DND-41 (cell line): ENCODE measurements around the gene ZNF503.

Experiments used
- CTCF ChIP-seq: IDR thresholded peaks from 2 replicates; pipeline ENCODE4 v1.5.1; 2012; ENCODE audit warnings: borderline replicate concordance, low read length, moderate library complexity, mild to moderate bottlenecking; ENCODE audit not compliant: poor library complexity, severe bottlenecking; ENCODE audit errors: extremely low read depth
- EZH2 ChIP-seq: IDR thresholded peaks from 3 replicates; pipeline ENCODE4 v1.6.1; 2012; ENCODE audit warnings: borderline replicate concordance, low read depth, mild to moderate bottlenecking, moderate library complexity, low read length, inconsistent platforms; ENCODE audit not compliant: severe bottlenecking

- no peak for TF ChIP-seq CTCF
- no peak for TF ChIP-seq EZH2
Observed at GRCh38 chr10:75397496-75398199, 3.9 kb downstream of the ZNF503 start.
